Caco-2 (cell line): ENCODE measurements around the gene ELAC1. TPM values are rescaled to one million over a fixed set of nuclear protein-coding genes. Genes with fewer than 3 reads are reported as not detected.

ENCODE experiments used
- Bru-seq: library from RNA; stranded (reverse); fragments of 400-500 nt; gene quantifications from one replicate; lab custom pipeline; 2021; lab: Mats Ljungman, UMichigan
- BruChase-seq, 2 experiments: library from RNA; stranded (reverse); fragments of 400-500 nt; gene quantifications; one replicate each; lab custom pipeline; 2021; lab: Mats Ljungman, UMichigan
- BruUV-seq: library from RNA; stranded (reverse); fragments of 400-500 nt; replicated peaks from 2 replicates; lab custom pipeline; 2021; lab: Mats Ljungman, UMichigan
- CTCF ChIA-PET: fragments of 300-600 bp; sonication (Branson Sonifier 250); formaldehyde crosslinking; loops from one replicate; lab custom pipeline; 2022; ENCODE audit warnings: antibody characterized with exemption; lab: Charles Lee
- POLR2A ChIA-PET: fragments of 300-600 bp; sonication (Branson Sonifier 250); formaldehyde crosslinking; loops from one replicate; lab custom pipeline; 2022; ENCODE audit warnings: antibody characterized with exemption; lab: Charles Lee
- DNase-seq, 2 experiments: peaks; one replicate each; pipeline versions ENCODE4 v3.0.0 to v3.0.0-alpha.2; 2020 to 2022
- H3K27me3 ChIP-seq: replicated peaks from 2 replicates; pipeline ENCODE4 v1.6.0; 2011; ENCODE audit warnings: low read length; ENCODE audit not compliant: control insufficient read depth, insufficient read depth
- H3K36me3 ChIP-seq: 2 replicates; pipeline ENCODE4 v1.5.1; 2011; ENCODE audit warnings: low read length; ENCODE audit not compliant: control insufficient read depth, insufficient read depth
- H3K4me1 ChIP-seq: fragments of 250-450 bp; sonication (Bioruptor Pico); 2 replicates; pipeline ENCODE4 v1.5.1; 2020; ENCODE audit warnings: mild to moderate bottlenecking
- H3K4me3 ChIP-seq: 2 replicates; pipeline ENCODE4 v1.5.1; 2011; ENCODE audit warnings: low read depth, mild to moderate bottlenecking, control low read depth, low read length
- H3K9me3 ChIP-seq: fragments of 250-450 bp; sonication (Bioruptor Pico); 2 replicates; pipeline ENCODE4 v1.5.1; 2020; ENCODE audit warnings: mild to moderate bottlenecking, moderate library complexity
- H3K27ac Mint-ChIP-seq: one replicate; pipeline ENCODE4 v1.8.0; 2022; ENCODE audit warnings: mixed read lengths; ENCODE audit not compliant: unreplicated experiment
- H3K27me3 Mint-ChIP-seq: one replicate; pipeline ENCODE4 v1.8.0; 2022; ENCODE audit warnings: mixed read lengths; ENCODE audit not compliant: insufficient read depth, unreplicated experiment
- H3K36me3 Mint-ChIP-seq: one replicate; pipeline ENCODE4 v1.8.0; 2022; ENCODE audit warnings: mild to moderate bottlenecking, mixed read lengths; ENCODE audit not compliant: insufficient read depth, unreplicated experiment
- H3K4me1 Mint-ChIP-seq: one replicate; pipeline ENCODE4 v1.8.0; 2022; ENCODE audit warnings: low read depth, mixed read lengths; ENCODE audit not compliant: unreplicated experiment
- H3K4me3 Mint-ChIP-seq: one replicate; pipeline ENCODE4 v1.8.0; 2022; ENCODE audit warnings: mild to moderate bottlenecking, moderate library complexity, mixed read lengths; ENCODE audit not compliant: unreplicated experiment
- H3K9me3 Mint-ChIP-seq: one replicate; pipeline ENCODE4 v1.8.0; 2022; ENCODE audit warnings: mixed read lengths; ENCODE audit not compliant: unreplicated experiment
- CTCF ChIP-seq, 2 experiments: fragments of 200-600 bp in 1 of 2; IDR thresholded peaks; 1 replicate in 1 of 2; 2 replicates in 1 of 2; pipeline versions ENCODE4 v1.5.1 to v1.8.0; 2011 to 2022; ENCODE audit warnings: antibody characterized with exemption in 1 of 2, control low read depth in 1 of 2, inconsistent platforms in 1 of 2, low read depth in 1 of 2, low read length in 1 of 2, mild to moderate bottlenecking in 1 of 2, moderate library complexity in 1 of 2; ENCODE audit not compliant: insufficient read depth in 1 of 2, severe bottlenecking in 1 of 2, unreplicated experiment in 1 of 2
- intact Hi-C: fragments of 100-400 bp; cut with micrococcal nuclease; formaldehyde crosslinking; loops from one replicate; pipeline ENCODE4 v1.10.0; 2022; ENCODE audit not compliant: unreplicated experiment
- long read RNA-seq: library from polyadenylated mRNA; stranded (forward); transcript quantifications from one replicate; pipeline ENCODE4 v2.0.0, GENCODE V29; 2022
- total RNA-seq: library from RNA; stranded (reverse); gene quantifications from 2 replicates; pipeline ENCODE4 v1.2.3, GENCODE V29; 2022

The ELAC1 gene
- total RNA-seq: 4.8 and 5.3 TPM in 2 replicates
- Bru-seq, nascent RNA: percentile 52 among the genes with signal in this experiment
- percentile 68 among the genes with signal in this experiment for BruChase-seq, experiment 1, labeled RNA remaining after a 2-hour chase
- percentile 59 among the genes with signal in this experiment for BruChase-seq, experiment 2, labeled RNA remaining after a 6-hour chase
- long read RNA-seq, partial matches to known transcripts: 0 of 5 reads
- long read RNA-seq, other reads (novel, unspliced or antisense): 0 of 5 reads

GRCh38 chr18:50967714-50968661 lies at the start of gene ELAC1:
TSS of gene ELAC1 (plus strand) at chr18:50968040. CDS start at chr18:50974405, 6,365 bp downstream.
- intact Hi-C loops: loop anchor here (2.0 to 5.0 kb wide), 2 partner anchors 59 to 83 kb away; no protein-coding TSS in a partner anchor
- CTCF ChIA-PET: no interaction called here
- peak; percentile 54 to 73 for DNase-seq
- no peaks in the 10 kb centered on the region for H3K9me3 ChIP-seq
- H3K27me3 ChIP-seq: no peaks in the 10 kb centered on the region
- no peak within 1 kb of the TSS for H3K27ac Mint-ChIP-seq
- no peaks in the 10 kb centered on the region for H3K36me3 ChIP-seq
- H3K27me3 Mint-ChIP-seq: no peaks in the 10 kb centered on the region
- H3K36me3 Mint-ChIP-seq: no peaks in the 10 kb centered on the region
- H3K4me3 ChIP-seq: peak within 1 kb of the TSS; percentile 67
- POLR2A ChIA-PET: interaction anchor here (0.7 to 1.2 kb wide), 2 partner anchors 90 to 102 kb away, joined by 5 to 7 read pairs; no protein-coding TSS in a partner anchor
- H3K4me3 Mint-ChIP-seq: peak within 1 kb of the TSS; percentile 72
- H3K9me3 Mint-ChIP-seq: no peaks in the 10 kb centered on the region
- peaks cover 8% of the 10 kb centered on the region for H3K4me1 Mint-ChIP-seq
- BruUV-seq: no TSS peak
- H3K4me1 ChIP-seq: no peaks in the 10 kb centered on the region
- TF ChIP-seq CTCF (IDR thresholded peaks at IDR 0.05; ENCODE audit: insufficient read depth in 1 of 2, low read depth in 1 of 2, low read length in 1 of 2, severe bottlenecking in 1 of 2, unreplicated experiment in 1 of 2): no peak

- DNase-seq: no peak
- Histone ChIP-seq H3K4me1 (no peaks in the 10 kb centered on the region), H3K27me3 (no peaks in the 10 kb centered on the region), H3K36me3 (no peaks in the 10 kb centered on the region), H3K4me3 (no peak overlapping the region), H3K9me3 (no peaks in the 10 kb centered on the region)
- no peak overlapping the region for H3K4me3 Mint-ChIP-seq
- intact Hi-C loops: no loop called here
- no peaks in the 10 kb centered on the region for H3K27me3 Mint-ChIP-seq
- no TSS peak for BruUV-seq
- ChIA-PET CTCF (no interaction called here), POLR2A (no interaction called here)
- no peaks in the 10 kb centered on the region for H3K4me1 Mint-ChIP-seq
- no peak for TF ChIP-seq CTCF (IDR thresholded peaks at IDR 0.05; ENCODE audit: insufficient read depth in 1 of 2, low read depth in 1 of 2, low read length in 1 of 2, severe bottlenecking in 1 of 2, unreplicated experiment in 1 of 2)
- no peak overlapping the region for H3K27ac Mint-ChIP-seq
- H3K36me3 Mint-ChIP-seq: peaks cover 7% of the 10 kb centered on the region
- H3K9me3 Mint-ChIP-seq: no peaks in the 10 kb centered on the region
Observed at GRCh38 chr18:50918153-50918552, 49.7 kb upstream of the ELAC1 start.

- Mint-ChIP-seq H3K4me3 (no peak overlapping the region), H3K27me3 (no peaks in the 10 kb centered on the region), H3K36me3 (no peaks in the 10 kb centered on the region), H3K27ac (no peak overlapping the region), H3K4me1 (no peaks in the 10 kb centered on the region), H3K9me3 (peaks cover 10% of the 10 kb centered on the region)
- no peak overlapping the region for H3K4me3 ChIP-seq
- intact Hi-C loops: no loop called here
- H3K27me3 ChIP-seq: no peaks in the 10 kb centered on the region
- no peak for TF ChIP-seq CTCF (IDR thresholded peaks at IDR 0.05; ENCODE audit: insufficient read depth in 1 of 2, low read depth in 1 of 2, low read length in 1 of 2, severe bottlenecking in 1 of 2, unreplicated experiment in 1 of 2)
- no peaks in the 10 kb centered on the region for H3K36me3 ChIP-seq
- no peaks in the 10 kb centered on the region for H3K4me1 ChIP-seq
- DNase-seq: no peak
- H3K9me3 ChIP-seq: no peaks in the 10 kb centered on the region
- ChIA-PET CTCF (no interaction called here), POLR2A (no interaction called here)
- no TSS peak for BruUV-seq
Observed at GRCh38 chr18:50924372-50924771, 43.5 kb upstream of the ELAC1 start.
